Activated naive CD8-positive, alpha-beta T cell treated with anti-CD3 and anti-CD28 coated beads, Interleukin-2, amount 50 U/mL, for 24 hours (primary cell): ENCODE data around the gene TPST1.
"Not testable (repeated sequence)": the region's sequence is repeated elsewhere in the genome, so short reads cannot be mapped to it uniquely, and the experiment has no call there.

Source experiments
- ATAC-seq: fragments of 150-1000 bp; cut with Tn5 transposase; one replicate; pipeline ENCODE4 v1.10.0; 2021
- DNase-seq: peaks from one replicate; pipeline ENCODE4 v3.0.0; 2021
- H3K27ac Mint-ChIP-seq: one replicate; pipeline ENCODE4 v1.8.0; 2021; ENCODE audit warnings: mild to moderate bottlenecking, mixed read lengths
- H3K27me3 Mint-ChIP-seq: one replicate; pipeline ENCODE4 v1.8.0; 2021; ENCODE audit warnings: mixed read lengths
- H3K36me3 Mint-ChIP-seq: one replicate; pipeline ENCODE4 v1.8.0; 2021; ENCODE audit warnings: low read depth, mixed read lengths
- H3K4me1 Mint-ChIP-seq: one replicate; pipeline ENCODE4 v1.8.0; 2021; ENCODE audit warnings: mixed read lengths
- H3K4me3 Mint-ChIP-seq: one replicate; pipeline ENCODE4 v1.8.0; 2021; ENCODE audit warnings: mild to moderate bottlenecking, moderate library complexity, mixed read lengths
- H3K9me3 Mint-ChIP-seq: one replicate; pipeline ENCODE4 v1.8.0; 2021; ENCODE audit warnings: mixed read lengths

The TPST1 gene

DNA sequence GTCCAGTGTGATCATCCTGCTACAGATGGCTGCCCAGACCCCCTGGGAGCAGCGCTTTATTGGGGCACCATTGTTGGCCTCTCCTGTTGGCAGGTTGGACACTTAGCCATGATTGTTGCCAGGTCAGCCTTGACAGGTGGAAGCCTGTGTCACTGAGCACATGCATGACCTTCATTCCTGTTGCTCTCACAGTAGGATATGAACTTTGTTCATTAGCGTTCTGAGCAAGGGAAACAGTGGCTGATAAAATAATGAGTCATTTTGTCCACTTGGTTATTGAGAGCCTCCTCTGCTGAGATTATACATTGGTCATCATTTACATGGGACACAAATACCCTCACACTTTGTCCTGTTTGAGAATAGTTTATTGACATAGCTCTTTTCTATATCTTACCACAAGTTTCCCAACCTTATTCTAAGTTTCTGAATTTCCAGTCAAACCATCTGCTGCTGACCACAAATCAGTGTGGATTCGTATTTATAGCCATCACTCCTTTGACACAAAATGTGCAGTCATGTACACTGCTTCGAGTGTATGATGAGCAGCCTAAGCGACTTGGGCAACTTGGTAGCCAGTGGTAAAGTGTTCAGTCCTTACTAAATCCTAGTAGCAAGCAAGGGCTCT, 102.6 kb downstream of the TPST1 start:
- ATAC-seq, result no peak
- H3K4me3 Mint-ChIP-seq, result no peak overlapping the region
- H3K9me3 Mint-ChIP-seq, result no peaks in the 10 kb centered on the region
- H3K27ac Mint-ChIP-seq, result no peak overlapping the region
- no peak for DNase-seq
- peaks cover 3% of the 10 kb centered on the region for H3K27me3 Mint-ChIP-seq
- H3K4me1 Mint-ChIP-seq, result peaks cover 2% of the 10 kb centered on the region
- H3K36me3 Mint-ChIP-seq, result no peaks in the 10 kb centered on the region

DNA sequence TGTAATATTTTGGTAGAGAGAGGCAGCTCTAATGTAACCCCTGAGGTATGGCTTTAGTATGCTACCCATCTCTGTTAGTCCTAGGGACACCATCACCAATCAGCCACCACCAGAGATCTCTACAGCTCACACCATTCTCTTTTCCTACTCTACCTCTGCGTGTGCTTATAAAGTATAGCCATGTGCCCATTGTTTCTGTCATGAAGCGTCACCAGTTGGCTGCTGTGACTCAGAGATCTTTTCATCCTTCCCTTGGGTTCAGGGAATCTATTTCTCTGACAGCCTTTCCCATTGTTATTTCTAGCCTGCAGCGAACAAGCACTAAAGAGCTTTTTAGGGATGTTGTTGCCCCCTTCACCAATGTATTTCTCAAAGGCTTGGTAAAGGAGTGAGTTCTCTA, 103.3 kb downstream of the TPST1 start:
- no peak overlapping the region for H3K4me3 Mint-ChIP-seq
- peaks cover 3% of the 10 kb centered on the region for H3K27me3 Mint-ChIP-seq
- DNase-seq, result no peak
- no peaks in the 10 kb centered on the region for H3K9me3 Mint-ChIP-seq
- no peak overlapping the region for H3K27ac Mint-ChIP-seq
- no peak for ATAC-seq
- H3K4me1 Mint-ChIP-seq, result peaks cover 4% of the 10 kb centered on the region
- no peaks in the 10 kb centered on the region for H3K36me3 Mint-ChIP-seq

DNA sequence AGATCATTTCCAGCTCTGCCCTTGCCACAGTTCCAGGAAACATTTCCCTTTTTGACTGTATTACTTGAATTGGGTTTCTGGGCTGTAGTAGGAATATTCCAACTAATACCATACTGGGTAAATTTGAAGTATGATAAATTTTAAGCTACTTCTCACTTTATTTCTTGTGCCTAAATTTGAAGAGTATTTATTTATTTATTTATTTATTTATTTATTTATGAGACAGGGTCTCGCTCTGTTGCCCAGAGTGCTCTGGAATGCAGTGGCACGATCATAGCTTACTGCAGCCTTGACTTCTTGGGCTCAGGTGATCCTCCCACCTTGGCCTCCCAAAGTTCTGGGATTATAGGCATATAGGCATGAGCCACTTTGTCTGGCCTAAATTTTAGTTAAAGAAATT, 105.5 kb downstream of the TPST1 start:
- ATAC-seq (no peak), DNase-seq (no peak)
- H3K36me3 Mint-ChIP-seq, result no peaks in the 10 kb centered on the region
- H3K27ac Mint-ChIP-seq, result no peak overlapping the region
- peaks cover 10% of the 10 kb centered on the region for H3K4me1 Mint-ChIP-seq
- H3K27me3 Mint-ChIP-seq, result peaks cover 3% of the 10 kb centered on the region
- H3K4me3 Mint-ChIP-seq, result no peak overlapping the region
- H3K9me3 Mint-ChIP-seq, result no peaks in the 10 kb centered on the region

DNA sequence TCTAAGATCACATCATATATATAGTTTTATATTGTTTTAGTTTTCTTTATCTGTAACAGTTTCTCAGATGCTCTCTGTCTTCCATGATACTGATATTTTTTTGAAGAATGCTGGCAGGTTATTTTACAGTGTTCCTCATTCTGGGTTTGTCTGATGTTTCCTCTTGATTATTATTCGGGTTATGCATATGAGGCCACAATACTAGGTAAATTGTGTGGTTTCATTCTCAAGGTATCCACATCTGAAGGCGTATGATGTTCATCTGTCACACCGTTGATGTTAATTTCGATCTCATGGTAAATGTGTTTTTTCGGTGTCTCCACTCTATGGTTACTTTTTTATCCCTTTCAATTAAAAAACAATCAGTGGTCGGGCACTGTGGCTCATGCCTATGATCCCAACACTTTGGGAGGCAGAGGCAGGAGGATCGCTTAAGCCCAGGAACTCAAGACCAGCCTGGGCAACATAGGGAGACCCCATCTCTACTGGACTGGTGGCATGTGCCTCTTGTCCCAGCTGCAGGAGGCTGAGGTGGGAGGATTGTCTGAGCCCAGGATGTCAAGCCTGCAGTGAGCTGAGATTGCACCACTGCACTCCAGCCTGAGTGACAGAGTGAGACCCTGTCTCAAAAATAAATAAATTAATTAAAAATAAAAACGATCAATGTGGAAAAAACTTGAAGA, 108.9 kb downstream of the TPST1 start:
- Mint-ChIP-seq H3K27ac (no peak overlapping the region), H3K27me3 (peaks cover 3% of the 10 kb centered on the region), H3K36me3 (no peaks in the 10 kb centered on the region), H3K9me3 (no peaks in the 10 kb centered on the region), H3K4me3 (no peak overlapping the region), H3K4me1 (peaks cover 10% of the 10 kb centered on the region)
- DNase-seq (no peak), ATAC-seq (no peak)

DNA sequence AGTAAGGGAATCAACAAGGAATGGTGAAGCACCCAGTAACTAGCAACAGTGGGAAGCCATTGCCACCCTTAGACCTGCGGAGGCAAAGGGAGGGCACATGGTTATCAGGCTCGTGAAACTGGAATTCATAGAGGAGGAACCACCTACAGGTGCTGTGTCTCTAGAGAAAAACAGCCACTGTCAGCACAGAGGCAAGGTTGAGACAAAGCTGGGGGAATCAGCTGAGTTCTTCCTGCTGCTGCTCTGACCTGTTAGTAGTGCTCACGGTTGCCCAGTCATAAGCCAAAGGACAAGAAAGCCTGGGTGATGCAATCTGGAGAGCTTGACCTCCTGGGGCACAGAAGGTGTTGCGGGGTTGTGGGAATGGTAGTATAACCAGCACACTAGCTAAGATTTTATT, 110.1 kb downstream of the TPST1 start:
- Mint-ChIP-seq H3K4me3 (no peak overlapping the region), H3K36me3 (no peaks in the 10 kb centered on the region), H3K27ac (no peak overlapping the region), H3K9me3 (no peaks in the 10 kb centered on the region), H3K4me1 (peaks cover 10% of the 10 kb centered on the region), H3K27me3 (peaks cover 3% of the 10 kb centered on the region)
- DNase-seq, result no peak
- ATAC-seq, result no peak

DNA sequence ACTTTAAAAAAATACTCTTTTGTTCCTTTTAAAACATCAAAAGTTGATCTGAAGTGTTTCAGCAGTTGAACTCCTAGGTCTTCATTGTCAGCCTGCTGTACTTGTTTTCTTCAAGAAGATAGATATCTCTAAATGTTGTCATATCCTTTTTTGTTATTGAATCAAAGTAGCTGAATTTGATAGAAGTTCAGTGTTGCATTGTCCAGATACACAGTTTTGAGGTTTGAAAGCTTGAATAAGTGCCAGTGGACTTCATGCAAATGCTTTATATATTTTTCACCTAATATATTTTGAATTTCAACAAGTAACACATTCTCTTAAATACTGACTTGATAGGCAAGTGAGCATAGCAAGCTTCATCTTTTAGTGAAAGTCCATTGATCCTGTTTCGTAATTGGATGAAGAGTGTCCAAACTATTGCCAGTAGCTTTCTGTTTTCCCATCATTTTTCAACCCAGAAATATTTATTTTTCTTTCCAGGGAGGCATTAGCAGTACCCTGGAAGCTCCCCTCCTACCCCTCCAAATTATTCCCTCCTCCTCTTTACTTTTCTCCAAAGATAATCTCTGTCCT, 114.4 kb downstream of the TPST1 start:
- DNase-seq (no peak), ATAC-seq (no peak)
- Mint-ChIP-seq H3K36me3 (peaks cover 7% of the 10 kb centered on the region), H3K27ac (no peak overlapping the region), H3K4me1 (no peaks in the 10 kb centered on the region), H3K27me3 (no peaks in the 10 kb centered on the region), H3K9me3 (peaks cover 17% of the 10 kb centered on the region), H3K4me3 (no peak overlapping the region)

DNA sequence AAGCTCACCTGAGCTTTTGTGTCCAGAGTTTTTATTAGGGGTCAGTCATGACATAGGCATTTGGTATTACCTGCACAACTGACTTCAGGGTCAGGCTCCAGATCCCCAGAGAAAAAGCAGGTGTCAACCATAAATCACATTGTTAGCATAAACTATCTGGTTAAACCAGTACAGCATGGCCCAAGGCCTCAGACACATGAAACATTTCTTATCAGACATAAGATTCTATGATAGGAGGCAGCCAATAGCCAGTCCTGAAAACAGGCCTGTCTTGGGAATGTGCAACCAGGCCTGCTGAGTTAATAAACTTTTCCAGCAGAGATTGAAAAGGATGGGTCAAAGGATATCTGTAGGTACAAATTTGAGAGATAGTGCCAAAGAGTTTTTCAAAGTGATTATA, 116.1 kb downstream of the TPST1 start:
- Mint-ChIP-seq H3K9me3 (peaks cover 17% of the 10 kb centered on the region), H3K36me3 (peaks cover 7% of the 10 kb centered on the region), H3K4me1 (no peaks in the 10 kb centered on the region), H3K4me3 (no peak overlapping the region), H3K27me3 (no peaks in the 10 kb centered on the region), H3K27ac (no peak overlapping the region)
- ATAC-seq, result no peak
- DNase-seq, result no peak

DNA sequence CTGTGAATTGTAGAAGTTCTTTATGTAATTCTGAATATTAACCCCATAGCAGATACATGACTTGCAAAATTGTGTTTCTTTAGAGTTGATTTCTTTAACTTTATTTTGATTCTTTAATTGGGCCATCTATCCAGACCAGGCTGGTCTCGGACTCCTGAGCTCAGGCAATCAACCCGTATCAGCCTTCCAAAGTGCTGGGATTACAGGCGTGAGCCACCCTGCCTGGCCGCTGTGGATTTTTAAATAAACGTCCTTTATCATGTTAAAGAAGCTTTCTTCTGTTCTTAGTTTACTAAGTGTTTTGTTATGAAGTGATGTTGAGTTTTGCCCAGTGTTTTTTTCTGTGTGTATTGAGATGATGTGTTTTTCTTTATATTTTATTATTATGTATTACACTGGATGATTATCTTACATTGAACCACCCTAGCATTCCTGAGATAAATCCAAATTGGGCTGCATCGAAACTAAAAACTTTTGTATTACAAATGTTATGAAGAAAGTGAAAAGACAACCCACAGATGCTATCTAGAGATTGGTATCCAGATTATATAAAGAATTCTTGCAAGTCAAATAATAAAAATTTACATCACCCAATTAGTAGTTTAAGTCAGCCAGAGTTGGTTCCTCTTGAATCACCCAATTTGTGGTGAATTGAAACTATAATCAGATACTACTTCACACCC, 118.1 kb downstream of the TPST1 start:
- H3K27ac Mint-ChIP-seq, result no peak overlapping the region
- peaks cover 7% of the 10 kb centered on the region for H3K36me3 Mint-ChIP-seq
- H3K4me1 Mint-ChIP-seq, result no peaks in the 10 kb centered on the region
- H3K4me3 Mint-ChIP-seq, result no peak overlapping the region
- H3K9me3 Mint-ChIP-seq, result peaks cover 17% of the 10 kb centered on the region
- no peaks in the 10 kb centered on the region for H3K27me3 Mint-ChIP-seq
- DNase-seq (no peak), ATAC-seq (no peak)

DNA sequence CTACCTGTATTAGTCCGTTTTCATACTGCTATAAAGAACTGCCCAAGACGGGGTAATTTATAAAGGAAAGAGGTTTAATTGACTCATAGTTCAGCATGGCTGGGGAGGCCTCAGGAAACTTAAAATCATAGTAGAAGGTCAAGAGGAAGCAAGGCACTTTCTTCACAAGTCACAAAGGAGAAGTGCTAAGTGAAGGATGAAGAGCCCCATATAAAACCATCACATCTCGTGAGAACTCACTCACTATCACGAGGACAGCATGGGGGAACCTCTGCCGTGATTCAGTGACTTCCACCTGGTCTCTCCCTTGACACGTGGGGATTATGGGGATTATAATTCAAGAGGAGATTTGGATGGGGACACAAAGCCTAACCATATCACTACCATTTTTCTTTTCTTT, 119.9 kb downstream of the TPST1 start:
- H3K4me3 Mint-ChIP-seq, DNase-seq, H3K4me1 Mint-ChIP-seq, H3K36me3 Mint-ChIP-seq, H3K27ac Mint-ChIP-seq, H3K27me3 Mint-ChIP-seq: not testable (repeated sequence)
- peaks cover 17% of the 10 kb centered on the region for H3K9me3 Mint-ChIP-seq
- peak; percentile 24 for ATAC-seq

DNA sequence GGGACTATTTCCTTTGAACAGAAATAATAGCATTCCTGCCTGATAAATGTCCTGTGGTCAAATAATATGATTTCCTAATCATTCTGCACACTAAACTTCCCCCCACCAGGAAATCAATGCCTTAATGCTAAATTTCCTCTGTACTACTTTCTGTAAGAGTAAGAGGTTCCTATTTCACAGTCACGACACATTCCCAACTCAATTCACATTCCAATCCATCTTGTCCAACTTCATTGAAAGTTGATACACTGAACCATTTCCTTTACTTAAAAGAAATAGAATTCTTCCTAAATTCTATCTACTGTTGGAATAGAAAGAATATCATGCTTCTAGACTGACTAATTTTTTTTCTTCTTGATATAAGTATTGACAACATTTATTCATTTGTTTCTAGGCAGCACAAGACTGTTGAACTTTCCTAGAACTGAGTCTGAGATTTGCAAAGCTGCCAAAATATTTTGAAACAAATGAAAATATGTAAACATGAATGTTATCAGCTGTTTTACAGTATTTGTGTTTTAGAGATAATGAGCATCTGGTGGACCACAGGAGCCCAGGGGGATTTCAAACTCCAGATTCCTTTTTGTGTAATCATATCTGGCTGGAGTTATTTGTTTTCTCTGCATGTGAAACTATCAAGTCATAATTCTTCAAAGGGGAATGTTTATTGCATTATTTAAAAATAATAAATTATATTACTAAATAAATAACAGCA, 121.5 kb downstream of the TPST1 start:
- Mint-ChIP-seq H3K4me1 (no peaks in the 10 kb centered on the region), H3K27ac (no peak overlapping the region), H3K27me3 (no peaks in the 10 kb centered on the region), H3K4me3 (no peak overlapping the region), H3K9me3 (peaks cover 8% of the 10 kb centered on the region), H3K36me3 (no peaks in the 10 kb centered on the region)
- no peak for ATAC-seq
- DNase-seq, result no peak

DNA sequence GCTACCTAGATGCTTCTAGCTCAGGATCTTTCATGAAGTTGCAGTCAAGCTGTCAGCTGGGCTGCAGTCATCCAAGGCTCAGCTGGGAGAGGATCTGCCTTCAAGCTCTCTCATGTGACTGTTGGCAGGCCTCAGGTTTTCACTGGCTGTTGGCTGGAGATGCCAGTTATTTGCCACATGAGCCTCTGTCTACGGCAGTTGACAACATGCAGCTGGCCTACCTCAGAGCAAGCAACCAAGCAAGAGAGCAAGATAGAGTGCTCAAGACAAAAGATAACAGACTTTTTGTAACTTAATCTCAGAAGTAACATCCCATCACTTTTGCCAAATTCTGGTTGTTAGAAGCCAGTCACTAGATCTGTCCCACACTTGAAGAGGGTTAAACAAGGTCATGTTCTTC, 125.8 kb downstream of the TPST1 start:
- Mint-ChIP-seq H3K27ac (no peak overlapping the region), H3K4me1 (no peaks in the 10 kb centered on the region), H3K36me3 (peaks cover 2% of the 10 kb centered on the region), H3K9me3 (peaks cover 6% of the 10 kb centered on the region), H3K27me3 (no peaks in the 10 kb centered on the region), H3K4me3 (no peak overlapping the region)
- no peak for ATAC-seq
- DNase-seq, result no peak

DNA sequence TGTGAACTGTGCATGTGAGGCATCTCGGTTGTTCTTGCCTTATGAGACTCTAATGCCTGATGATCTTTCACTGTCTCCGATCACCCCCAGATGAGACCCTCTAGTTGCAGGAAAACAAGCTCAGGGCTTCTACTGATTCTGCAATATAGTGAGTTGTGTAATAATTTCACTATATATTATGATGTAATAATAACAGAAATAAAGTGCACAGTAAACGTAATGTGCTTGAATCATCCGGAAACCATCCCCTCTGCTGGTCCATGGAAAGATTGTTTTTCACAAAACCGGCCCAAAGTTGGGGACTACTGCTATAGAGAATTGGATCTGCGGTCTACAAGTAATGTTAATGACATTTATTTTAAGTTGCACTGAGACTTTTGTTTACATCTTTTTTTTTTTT, 126.7 kb downstream of the TPST1 start:
- H3K36me3 Mint-ChIP-seq, result peaks cover 8% of the 10 kb centered on the region
- H3K27me3 Mint-ChIP-seq, result no peaks in the 10 kb centered on the region
- DNase-seq (no peak), ATAC-seq (no peak)
- no peak overlapping the region for H3K27ac Mint-ChIP-seq
- H3K9me3 Mint-ChIP-seq, result peaks cover 14% of the 10 kb centered on the region
- no peaks in the 10 kb centered on the region for H3K4me1 Mint-ChIP-seq
- H3K4me3 Mint-ChIP-seq, result no peak overlapping the region

DNA sequence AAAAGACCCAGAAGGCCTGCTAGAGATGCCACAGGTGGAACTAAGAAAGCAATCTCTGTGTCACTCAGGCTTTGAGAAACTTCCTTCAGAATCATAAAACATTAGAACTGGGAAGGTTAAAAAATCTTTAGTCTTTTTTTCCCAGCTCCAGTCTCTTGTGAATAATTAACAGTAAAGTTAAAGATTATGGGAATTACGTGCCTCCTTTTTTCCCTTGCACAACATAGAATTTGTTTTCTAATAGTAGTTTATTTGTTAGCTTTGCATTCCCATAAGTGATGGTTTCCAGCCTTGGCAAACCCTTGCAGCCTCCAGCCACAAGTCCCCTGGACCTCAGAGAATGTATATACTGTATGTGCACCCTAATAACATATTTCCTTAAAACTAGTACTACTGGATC, 128.3 kb downstream of the TPST1 start:
- peaks cover 10% of the 10 kb centered on the region for H3K36me3 Mint-ChIP-seq
- H3K27me3 Mint-ChIP-seq, result no peaks in the 10 kb centered on the region
- H3K27ac Mint-ChIP-seq, result no peak overlapping the region
- ATAC-seq, result no peak
- no peak overlapping the region for H3K4me3 Mint-ChIP-seq
- no peak for DNase-seq
- H3K4me1 Mint-ChIP-seq, result no peaks in the 10 kb centered on the region
- H3K9me3 Mint-ChIP-seq, result peaks cover 23% of the 10 kb centered on the region

DNA sequence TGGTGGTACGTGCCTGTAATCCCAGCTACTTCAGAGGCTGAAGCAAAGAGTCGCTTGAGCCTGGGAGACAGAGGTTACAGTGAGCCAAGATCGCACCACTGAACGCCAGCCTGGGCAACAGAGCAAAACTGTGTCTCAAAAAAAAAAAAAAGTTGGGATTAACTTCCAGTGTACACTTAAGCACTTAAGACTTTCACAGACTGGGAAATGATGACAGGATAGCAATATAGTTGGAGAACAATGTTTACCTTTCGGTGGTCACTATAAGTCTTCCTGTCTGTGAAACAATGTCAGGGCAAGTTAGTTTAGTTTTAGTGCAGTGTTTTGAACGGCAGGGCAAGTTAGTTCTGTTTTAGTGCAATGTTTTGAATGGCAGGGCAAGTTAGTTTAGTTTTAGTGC, 130.2 kb downstream of the TPST1 start:
- Mint-ChIP-seq H3K9me3 (peaks cover 36% of the 10 kb centered on the region), H3K36me3 (peaks cover 10% of the 10 kb centered on the region), H3K27ac (no peak overlapping the region), H3K4me3 (no peak overlapping the region), H3K4me1 (no peaks in the 10 kb centered on the region), H3K27me3 (no peaks in the 10 kb centered on the region)
- no peak for ATAC-seq
- no peak for DNase-seq
